Anterior cingulate cortex (tissue), 58 donors: ENCODE results near the gene DOCK3.
A peak's percentile ranks its signal among the peaks of the same experiment; 100 is the strongest.
"Not testable (repeated sequence)": the region's sequence is repeated elsewhere in the genome, so short reads cannot be mapped to it uniquely, and the experiment has no call there.

Source experiments
- DNase-seq, 58 donors: peaks; one replicate each; lab custom pipeline; 2025; lab: John Stamatoyannopoulos, UW

DOCK3 gene

GRCh38 chr3:50651445-50651844 lies 23.3 kb upstream of the DOCK3 start:
- DNase-seq = no peak

DNA sequence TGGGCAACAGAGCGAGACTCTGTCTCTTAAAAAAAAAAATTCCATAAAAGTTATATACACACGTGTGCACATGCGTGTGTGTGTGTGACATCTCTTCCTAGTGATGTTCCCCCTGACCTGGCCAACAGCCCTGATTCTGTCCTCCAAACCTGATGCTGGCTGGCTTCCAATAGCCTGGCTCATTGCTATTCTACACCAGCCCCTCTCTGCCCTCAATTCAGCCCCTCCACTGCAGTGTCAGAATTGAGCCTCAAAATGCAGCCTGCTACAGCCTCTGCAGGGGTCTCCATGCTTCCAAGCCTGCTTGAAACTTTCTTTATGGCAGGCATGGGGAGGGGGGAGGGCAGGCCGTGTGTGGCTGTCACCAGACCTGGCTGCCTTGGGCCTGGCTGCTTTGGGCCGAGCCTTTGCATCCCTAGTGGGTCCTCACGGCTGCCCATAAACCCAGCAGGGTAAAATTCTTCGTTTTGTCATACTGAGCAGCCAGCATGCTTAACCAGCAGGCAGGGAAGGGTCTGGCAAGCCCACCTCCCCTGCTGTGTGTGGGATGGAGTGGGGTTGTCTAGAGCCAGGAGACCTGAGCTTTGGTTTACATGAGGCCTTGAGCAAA lies 22.7 kb upstream of the DOCK3 start:
- DNase-seq = peak in 31 of 58 donors; percentile 10 to 69 (median 33)

DNA sequence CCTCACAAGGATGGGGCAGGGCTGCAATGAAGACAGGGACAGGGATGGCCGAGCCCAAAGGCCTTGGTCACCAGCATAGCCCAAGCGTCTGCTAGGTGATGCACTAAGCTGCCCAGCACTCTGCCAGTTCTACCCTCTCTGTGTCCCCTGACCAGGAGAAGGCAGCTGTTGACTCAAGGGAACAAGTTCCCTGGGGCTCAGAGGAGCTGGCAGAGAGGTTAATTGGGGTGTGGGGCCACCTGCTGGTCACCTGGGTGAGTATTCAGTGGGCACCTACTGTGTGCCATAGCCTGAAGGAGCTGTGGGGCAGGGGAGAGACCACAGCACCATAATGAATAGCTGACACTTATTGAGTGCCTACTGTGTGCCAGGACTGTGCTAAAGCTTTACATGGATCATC lies 22.0 kb upstream of the DOCK3 start:
- DNase-seq = peak in 13 of 58 donors; percentile 3 to 19 (median 11)

DNA sequence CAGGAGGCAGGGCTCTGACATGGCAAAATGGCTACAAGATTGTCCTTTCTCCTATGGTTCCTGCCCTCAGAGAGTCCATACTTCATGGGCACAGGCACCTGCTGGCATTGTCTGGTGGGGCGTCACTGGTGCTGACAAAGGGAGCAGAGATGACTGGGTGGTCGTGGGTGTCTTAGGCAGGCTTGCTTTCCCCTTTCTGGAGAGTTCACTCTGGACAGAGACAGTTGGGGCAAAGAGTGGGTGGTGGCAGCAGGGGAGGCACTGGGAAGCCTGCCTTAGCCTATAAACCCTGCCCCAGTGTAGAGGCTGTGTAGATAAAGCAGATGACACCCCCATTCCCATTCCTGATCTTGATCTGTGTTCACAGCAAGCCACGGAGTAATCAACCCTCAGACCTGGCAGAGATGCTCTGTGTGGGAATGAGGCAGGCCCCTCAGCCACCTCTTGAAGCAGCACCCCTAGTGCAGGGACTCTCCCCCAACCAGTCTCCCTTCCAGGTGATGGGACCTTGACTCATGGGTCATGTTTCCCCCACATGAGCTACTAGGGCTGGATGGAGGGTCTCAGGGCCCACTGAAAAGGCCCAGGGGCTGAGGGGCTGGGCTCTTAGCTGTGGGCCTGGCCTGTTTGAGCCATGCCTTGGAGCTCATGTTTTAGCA lies 20.7 kb upstream of the DOCK3 start:
- no peak for DNase-seq

DNA sequence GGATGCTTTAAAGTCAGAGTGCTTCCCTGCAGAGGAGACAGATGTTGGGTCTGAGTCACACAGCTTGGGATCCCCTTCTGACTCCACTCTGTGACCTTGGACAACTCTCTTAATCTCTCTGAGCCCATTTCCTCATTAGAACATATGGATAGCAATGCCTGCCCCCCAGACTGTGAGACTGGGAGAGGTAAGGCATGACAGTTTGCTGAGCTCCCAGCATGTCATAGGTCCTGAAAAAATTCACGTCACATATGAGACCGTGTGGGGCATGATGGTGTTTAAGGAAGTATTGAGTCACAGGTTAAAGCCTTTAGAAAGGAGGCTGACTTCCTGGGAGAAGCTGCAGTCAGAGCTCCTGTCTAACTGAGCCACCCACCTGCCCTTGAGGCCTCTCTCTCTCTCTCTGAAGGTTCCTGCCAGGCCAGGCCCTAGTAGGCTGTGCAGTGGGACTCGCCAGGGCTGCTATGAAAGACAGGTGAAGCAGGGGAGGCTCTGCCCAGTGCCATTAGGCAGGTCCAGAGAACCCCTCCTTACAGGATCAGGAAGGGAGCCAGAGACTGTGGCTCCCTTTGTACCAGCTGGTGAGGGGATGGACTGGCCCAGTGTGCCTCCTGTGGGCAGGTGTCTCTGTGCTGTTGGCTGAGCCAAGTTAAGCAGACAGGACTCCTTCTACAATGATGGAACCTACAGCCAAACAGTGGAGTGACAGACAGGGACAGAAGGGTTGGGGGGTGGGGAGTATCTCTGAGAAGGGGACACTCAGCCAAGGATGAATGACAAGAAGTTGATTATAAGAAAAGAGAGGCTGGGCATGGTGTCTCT lies 19.5 kb upstream of the DOCK3 start:
- no peak for DNase-seq

- no peak for DNase-seq
These were observed 18.1 kb upstream of the DOCK3 start for GRCh38 chr3:50656417-50657195.

DNA sequence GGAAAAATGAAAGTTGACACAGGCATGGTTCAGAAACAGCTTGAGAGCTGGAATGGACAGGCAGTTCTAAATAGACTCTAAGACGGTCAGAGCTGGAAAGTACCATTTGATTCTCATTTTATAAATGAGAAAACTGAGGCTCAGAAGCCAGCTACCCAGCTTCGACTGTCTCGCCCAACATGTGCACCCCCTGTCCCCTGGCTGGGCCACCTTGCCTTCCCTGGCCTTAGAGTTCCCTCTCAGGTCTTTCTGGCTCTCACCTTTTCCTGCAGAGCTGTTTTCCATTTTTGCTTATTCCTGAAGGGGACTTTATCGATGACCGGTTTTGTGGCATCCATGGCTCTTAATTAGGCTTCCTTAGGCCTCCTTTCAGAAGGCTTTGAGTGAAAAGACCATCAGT lies 17.3 kb upstream of the DOCK3 start:
- no peak for DNase-seq

- DNase-seq = no peak
These were observed 16.9 kb upstream of the DOCK3 start for GRCh38 chr3:50657816-50658215.

- no peak for DNase-seq
These were observed 16.3 kb upstream of the DOCK3 start for GRCh38 chr3:50658416-50658815.

DNA sequence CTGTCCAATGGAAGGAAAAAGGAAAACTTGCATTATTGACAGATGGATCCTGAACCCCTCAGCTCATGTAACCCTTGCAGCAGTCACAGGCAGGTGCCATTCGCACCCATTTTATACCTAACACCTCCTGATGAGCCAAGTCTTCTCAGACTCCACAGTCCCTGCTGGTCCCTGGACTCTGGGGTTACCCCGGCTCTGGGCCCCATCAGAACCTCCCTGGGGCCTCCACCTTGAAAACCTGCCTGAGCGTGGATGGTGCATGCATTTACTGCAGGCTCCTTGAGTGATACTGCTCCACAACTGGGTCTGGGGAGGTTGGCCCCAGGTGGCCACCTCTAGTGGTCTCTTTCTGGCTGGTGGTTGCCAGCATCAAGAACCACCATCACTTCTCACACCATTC lies 15.9 kb upstream of the DOCK3 start:
- DNase-seq = no peak

- DNase-seq = no peak
These were observed 14.3 kb upstream of the DOCK3 start for GRCh38 chr3:50660386-50660785.

DNA sequence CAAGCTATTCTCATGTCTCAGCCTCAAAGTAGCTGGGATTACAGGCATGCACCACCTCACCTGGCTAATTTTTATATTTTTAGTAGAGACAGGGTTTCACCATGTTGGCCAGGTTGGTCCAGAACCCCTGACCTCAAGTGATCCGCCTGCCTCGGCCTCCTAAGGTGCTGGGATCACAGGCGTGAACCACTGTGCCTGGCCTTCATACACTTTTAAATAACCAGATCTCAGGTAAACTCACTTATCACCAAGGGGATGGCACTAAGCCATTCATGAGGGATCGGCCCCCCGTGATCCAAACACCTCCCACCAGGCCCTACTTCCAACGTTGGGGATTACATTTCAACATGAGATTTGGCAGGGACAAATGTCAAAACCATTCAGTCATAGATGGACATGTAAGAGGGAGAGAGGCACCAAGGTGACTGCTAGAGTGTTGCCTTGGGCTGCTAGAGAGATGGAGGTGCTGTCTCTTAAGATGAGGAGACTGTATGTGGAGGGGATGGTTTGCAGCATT lies 13.3 kb upstream of the DOCK3 start:
- no peak for DNase-seq

DNA sequence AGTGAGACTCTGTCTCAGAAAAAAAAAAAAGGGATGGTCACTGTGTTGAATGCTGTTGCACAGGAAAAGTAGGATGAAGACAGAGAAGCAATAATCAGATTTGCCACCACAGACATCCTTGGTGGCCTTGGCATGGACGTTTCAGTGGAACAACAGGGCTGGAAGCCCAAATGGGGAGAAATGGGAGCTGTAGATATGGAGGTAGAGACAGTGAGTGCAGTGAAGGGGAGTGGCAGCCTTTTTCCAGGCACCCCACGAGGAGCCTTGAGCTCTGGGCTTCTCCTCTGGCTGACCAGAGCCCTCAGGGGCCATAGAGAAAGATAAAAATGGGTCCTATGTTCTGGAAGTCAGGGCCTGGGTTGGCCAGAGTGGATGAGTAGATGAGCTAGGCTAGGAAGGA lies 12.3 kb upstream of the DOCK3 start:
- no peak for DNase-seq

DNA sequence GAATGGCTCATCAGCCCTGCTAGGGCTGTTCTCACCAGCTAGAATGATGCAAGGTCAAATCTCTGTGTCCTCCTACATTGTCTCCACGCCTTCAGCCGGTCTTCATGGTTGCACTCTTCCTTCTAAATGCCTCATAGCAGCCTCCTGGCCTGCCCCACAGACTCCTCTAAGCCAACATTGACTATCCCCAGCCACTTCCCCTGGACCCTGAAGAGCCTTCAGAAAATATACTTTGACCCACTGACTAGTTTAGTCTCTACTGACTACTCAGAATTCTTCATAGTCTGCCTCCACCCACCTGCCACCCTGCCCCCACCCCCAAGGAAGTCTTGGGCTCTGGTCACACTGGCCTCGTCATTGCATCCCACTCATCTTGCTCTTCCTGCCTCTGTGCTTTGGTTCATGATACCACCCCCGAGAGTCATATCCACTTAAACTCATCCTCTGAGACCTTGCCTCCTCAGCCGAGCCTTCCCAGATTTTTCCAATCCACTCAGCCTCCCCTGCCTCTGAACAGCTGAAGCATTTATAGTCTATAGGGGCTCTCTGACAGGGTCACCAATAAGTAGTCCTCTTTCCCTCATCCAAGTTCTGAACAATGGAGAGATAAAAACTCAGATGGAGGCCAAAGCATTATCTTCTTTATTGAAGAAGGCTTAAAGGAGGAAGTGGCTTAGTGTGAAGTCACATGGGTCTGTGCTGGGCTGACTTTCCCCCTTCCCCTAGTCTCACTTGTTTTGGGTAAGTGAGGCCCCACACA lies 9.5 kb upstream of the DOCK3 start:
- no peak for DNase-seq

DNA sequence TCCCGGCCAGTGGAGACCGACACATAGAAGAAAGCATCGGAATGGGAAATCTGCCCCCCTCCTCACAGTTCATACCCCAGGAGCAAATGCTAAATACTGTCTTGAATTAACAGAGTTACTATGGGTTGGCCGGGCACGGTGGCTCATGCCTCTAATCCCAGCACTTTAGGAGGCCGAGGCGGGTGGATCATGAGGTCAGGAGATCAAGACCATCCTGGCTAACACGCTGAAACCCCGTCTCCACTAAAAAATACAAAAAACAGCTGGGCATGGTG lies 8.9 kb upstream of the DOCK3 start:
- DNase-seq = not testable (repeated sequence)

DNA sequence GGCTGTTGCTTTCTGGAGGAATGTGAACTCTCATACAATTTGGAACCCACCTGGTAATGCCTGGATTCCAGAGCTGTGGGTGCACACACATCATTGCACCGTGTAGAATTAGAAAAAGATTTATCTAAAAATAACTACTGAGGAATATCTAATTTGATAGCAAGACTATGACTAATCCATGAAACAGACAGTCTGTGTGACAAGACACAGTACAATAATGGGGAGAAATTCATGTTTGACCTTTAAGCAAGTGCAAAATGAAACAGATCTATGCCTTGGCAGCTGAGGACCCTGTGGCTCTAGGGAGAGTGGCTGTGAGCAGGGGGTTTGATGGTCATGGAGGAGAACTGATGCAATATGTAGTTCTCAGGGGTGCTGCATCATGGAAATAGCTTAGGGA lies 7.9 kb upstream of the DOCK3 start:
- DNase-seq = peak in 1 of 58 donors; percentile 8

- DNase-seq = peak in 25 of 58 donors; percentile 8 to 69 (median 27)
These were observed 3.4 kb upstream of the DOCK3 start for GRCh38 chr3:50671331-50671730.

- DNase-seq = no peak
These were observed 2.1 kb upstream of the DOCK3 start for GRCh38 chr3:50672656-50673055.

- DNase-seq = no peak
These were observed 796 bp upstream of the DOCK3 start for GRCh38 chr3:50673931-50674330.
